Ishikawa (cell line): ENCODE data around the gene KRTAP5-11.

Source experiments
- CEBPB ChIP-seq: IDR thresholded peaks from 2 replicates; pipeline ENCODE4 v1.6.1; 2012
- EP300 ChIP-seq: IDR thresholded peaks from 2 replicates; pipeline ENCODE4 v1.6.1; 2012; ENCODE audit warnings: borderline replicate concordance
- FOXM1 ChIP-seq: IDR thresholded peaks from 2 replicates; pipeline ENCODE4 v1.6.1; 2012; ENCODE audit warnings: low read depth, borderline replicate concordance
- RAD21 ChIP-seq: IDR thresholded peaks from 2 replicates; pipeline ENCODE4 v1.6.1; 2012; ENCODE audit warnings: low read depth
- TEAD4 ChIP-seq: IDR thresholded peaks from 2 replicates; pipeline ENCODE4 v1.6.1; 2012
- ZBTB7A ChIP-seq: IDR thresholded peaks from 2 replicates; pipeline ENCODE4 v1.6.1; 2012; ENCODE audit warnings: low read depth
- TF ChIP-seq, protein P1 (sequence below): IDR thresholded peaks from 2 replicates; pipeline ENCODE4 v1.6.1; 2012; ENCODE audit warnings: low read depth, mild to moderate bottlenecking

DNA sequence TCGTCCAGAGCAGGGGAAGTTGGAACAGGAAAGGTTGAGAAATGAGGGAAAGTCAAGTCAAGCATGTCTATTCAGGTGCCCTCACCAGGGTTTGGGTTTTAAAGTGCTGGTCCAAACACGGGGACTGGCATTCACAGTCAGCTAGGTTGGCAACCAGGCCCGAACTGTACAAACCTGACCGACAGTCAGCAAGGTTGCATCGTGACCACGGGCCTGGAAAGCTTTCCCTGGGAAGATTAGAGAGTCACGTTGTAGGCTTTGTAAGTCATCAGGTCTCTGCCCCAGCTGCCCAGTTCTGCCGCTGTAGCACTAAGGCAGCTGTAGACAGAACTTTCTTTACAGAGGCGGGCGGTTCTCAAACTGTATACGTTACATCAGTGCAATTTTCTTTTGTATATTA lies 9.9 kb downstream of the KRTAP5-11 start:
- TF ChIP-seq ZBTB7A, result no peak
- TF ChIP-seq FOXM1, result no peak
- no peak for TF ChIP-seq TEAD4
- TF ChIP-seq RAD21, result no peak
- TF ChIP-seq CEBPB, result no peak
- TF ChIP-seq EP300, result no peak
- TF ChIP-seq, protein P1, sequence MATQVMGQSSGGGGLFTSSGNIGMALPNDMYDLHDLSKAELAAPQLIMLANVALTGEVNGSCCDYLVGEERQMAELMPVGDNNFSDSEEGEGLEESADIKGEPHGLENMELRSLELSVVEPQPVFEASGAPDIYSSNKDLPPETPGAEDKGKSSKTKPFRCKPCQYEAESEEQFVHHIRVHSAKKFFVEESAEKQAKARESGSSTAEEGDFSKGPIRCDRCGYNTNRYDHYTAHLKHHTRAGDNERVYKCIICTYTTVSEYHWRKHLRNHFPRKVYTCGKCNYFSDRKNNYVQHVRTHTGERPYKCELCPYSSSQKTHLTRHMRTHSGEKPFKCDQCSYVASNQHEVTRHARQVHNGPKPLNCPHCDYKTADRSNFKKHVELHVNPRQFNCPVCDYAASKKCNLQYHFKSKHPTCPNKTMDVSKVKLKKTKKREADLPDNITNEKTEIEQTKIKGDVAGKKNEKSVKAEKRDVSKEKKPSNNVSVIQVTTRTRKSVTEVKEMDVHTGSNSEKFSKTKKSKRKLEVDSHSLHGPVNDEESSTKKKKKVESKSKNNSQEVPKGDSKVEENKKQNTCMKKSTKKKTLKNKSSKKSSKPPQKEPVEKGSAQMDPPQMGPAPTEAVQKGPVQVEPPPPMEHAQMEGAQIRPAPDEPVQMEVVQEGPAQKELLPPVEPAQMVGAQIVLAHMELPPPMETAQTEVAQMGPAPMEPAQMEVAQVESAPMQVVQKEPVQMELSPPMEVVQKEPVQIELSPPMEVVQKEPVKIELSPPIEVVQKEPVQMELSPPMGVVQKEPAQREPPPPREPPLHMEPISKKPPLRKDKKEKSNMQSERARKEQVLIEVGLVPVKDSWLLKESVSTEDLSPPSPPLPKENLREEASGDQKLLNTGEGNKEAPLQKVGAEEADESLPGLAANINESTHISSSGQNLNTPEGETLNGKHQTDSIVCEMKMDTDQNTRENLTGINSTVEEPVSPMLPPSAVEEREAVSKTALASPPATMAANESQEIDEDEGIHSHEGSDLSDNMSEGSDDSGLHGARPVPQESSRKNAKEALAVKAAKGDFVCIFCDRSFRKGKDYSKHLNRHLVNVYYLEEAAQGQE, result no peak
